Smooth muscle cell (in vitro differentiated cells): ENCODE results near the gene NADSYN1. TPM values are rescaled to one million over a fixed set of nuclear protein-coding genes. Genes with fewer than 3 reads are reported as not detected.

Source experiments
- DNase-seq: peaks from one replicate; lab custom pipeline; 2025; ENCODE audit not compliant: unreplicated experiment; lab: John Stamatoyannopoulos, UW
- H2AFZ ChIP-seq: fragments of 200-600 bp; sonication (generic); 2 replicates; pipeline ENCODE4 v1.6.0; 2016; ENCODE audit warnings: antibody characterized with exemption, low read depth, mild to moderate bottlenecking
- H3F3A ChIP-seq: fragments of 200-600 bp; sonication (generic); 2 replicates; pipeline ENCODE4 v1.6.0; 2017; ENCODE audit warnings: antibody characterized with exemption, low read depth
- H3K27ac ChIP-seq: fragments of 200-600 bp; sonication (generic); 2 replicates; pipeline ENCODE4 v1.5.1; 2016; ENCODE audit warnings: low read depth, mild to moderate bottlenecking
- H3K27me3 ChIP-seq: fragments of 200-600 bp; sonication (generic); 2 replicates; pipeline ENCODE4 v1.6.1; 2016; ENCODE audit warnings: low read depth, mild to moderate bottlenecking
- H3K36me3 ChIP-seq: fragments of 200-600 bp; sonication (generic); 2 replicates; pipeline ENCODE4 v1.5.1; 2016; ENCODE audit warnings: low read depth
- H3K4me1 ChIP-seq: fragments of 200-600 bp; sonication (generic); 2 replicates; pipeline ENCODE4 v1.5.1; 2016; ENCODE audit warnings: low read depth
- H3K4me2 ChIP-seq: fragments of 200-600 bp; sonication (generic); 2 replicates; pipeline ENCODE4 v1.6.0; 2016; ENCODE audit warnings: mild to moderate bottlenecking
- H3K4me3 ChIP-seq: fragments of 200-600 bp; sonication (generic); 2 replicates; pipeline ENCODE4 v1.5.1; 2016; ENCODE audit warnings: mild to moderate bottlenecking
- H3K79me2 ChIP-seq: fragments of 200-600 bp; sonication (generic); 2 replicates; pipeline ENCODE4 v1.6.0; 2016; ENCODE audit warnings: low read depth, mild to moderate bottlenecking
- H3K9ac ChIP-seq: fragments of 200-600 bp; sonication (generic); 2 replicates; pipeline ENCODE4 v1.6.0; 2016; ENCODE audit warnings: low read depth
- H3K9me3 ChIP-seq: fragments of 200-600 bp; sonication (generic); replicated peaks from 2 replicates; pipeline ENCODE4 v1.5.1; 2016; ENCODE audit warnings: low read depth
- H4K20me1 ChIP-seq: fragments of 200-600 bp; sonication (generic); 2 replicates; pipeline ENCODE4 v1.6.0; 2016; ENCODE audit warnings: low read depth
- WGBS: methylation state at CpG from one replicate; pipeline ENCODE4 v1.1.7; 2016; ENCODE audit warnings: low lambda C conversion rate; 5-methylcytosine and 5-hydroxymethylcytosine counted together
- polyA plus RNA-seq: library from polyadenylated mRNA; unstranded; fragments of >200 nt; fragmentation: Nextera tagmentation; extraction: Ambion mirVana; gene quantifications from 2 replicates; pipeline ENCODE4 v1.2.1, GENCODE V29; 2016
- total RNA-seq: library from RNA; depleted of rRNA; stranded (reverse); fragments of >200 nt; gene quantifications from 2 replicates; pipeline ENCODE4 v1.2.3, GENCODE V29; 2014
- TF ChIP-seq, protein P1 (sequence below): fragments of 200-600 bp; sonication (generic); IDR thresholded peaks from 2 replicates; pipeline ENCODE4 v1.5.1; 2017; ENCODE audit warnings: borderline replicate concordance, mild to moderate bottlenecking, antibody characterized with exemption; ENCODE audit not compliant: insufficient read depth, poor library complexity, severe bottlenecking

NADSYN1 gene
- total and polyA plus RNA-seq, 2 experiments from 2014 or later: 30.2 to 33.8 TPM

DNA sequence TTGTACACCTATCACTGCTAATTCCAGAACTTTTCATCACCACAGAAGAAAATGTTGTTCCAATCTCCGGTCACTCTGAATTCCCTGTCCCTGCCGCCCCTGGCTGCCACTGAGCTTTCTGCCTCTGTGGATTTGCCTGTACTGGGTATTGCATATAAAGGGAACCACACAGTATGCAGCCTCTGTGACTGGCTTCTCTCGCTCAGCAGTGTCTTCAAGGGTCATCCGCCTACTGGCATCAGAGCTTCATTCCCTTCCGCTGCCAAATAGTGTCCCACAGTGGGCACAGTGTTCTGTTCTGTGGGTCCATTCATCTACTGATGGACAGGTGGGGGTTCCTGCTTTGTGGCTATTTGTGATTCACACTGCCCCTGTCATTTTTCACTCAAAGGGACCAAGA lies 10.1 kb upstream of the NADSYN1 start:
- Histone ChIP-seq H3K79me2 (no peaks in the 10 kb centered on the region), H3K4me2 (no peak overlapping the region), H3K4me1 (no peaks in the 10 kb centered on the region), H3K27me3 (no peaks in the 10 kb centered on the region), H3K9me3 (no peaks in the 10 kb centered on the region), H3K4me3 (no peak overlapping the region), H3K27ac (no peak overlapping the region), H3K36me3 (peaks cover 4% of the 10 kb centered on the region), H3F3A (no peaks in the 10 kb centered on the region), H3K9ac (no peak overlapping the region), H2AFZ (no peak overlapping the region), H4K20me1 (no peaks in the 10 kb centered on the region)
- WGBS: 96% methylated on average over 5 of the region's 5 CpGs
- DNase-seq: no peak
- TF ChIP-seq, protein P1, sequence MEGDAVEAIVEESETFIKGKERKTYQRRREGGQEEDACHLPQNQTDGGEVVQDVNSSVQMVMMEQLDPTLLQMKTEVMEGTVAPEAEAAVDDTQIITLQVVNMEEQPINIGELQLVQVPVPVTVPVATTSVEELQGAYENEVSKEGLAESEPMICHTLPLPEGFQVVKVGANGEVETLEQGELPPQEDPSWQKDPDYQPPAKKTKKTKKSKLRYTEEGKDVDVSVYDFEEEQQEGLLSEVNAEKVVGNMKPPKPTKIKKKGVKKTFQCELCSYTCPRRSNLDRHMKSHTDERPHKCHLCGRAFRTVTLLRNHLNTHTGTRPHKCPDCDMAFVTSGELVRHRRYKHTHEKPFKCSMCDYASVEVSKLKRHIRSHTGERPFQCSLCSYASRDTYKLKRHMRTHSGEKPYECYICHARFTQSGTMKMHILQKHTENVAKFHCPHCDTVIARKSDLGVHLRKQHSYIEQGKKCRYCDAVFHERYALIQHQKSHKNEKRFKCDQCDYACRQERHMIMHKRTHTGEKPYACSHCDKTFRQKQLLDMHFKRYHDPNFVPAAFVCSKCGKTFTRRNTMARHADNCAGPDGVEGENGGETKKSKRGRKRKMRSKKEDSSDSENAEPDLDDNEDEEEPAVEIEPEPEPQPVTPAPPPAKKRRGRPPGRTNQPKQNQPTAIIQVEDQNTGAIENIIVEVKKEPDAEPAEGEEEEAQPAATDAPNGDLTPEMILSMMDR: no peak

DNA sequence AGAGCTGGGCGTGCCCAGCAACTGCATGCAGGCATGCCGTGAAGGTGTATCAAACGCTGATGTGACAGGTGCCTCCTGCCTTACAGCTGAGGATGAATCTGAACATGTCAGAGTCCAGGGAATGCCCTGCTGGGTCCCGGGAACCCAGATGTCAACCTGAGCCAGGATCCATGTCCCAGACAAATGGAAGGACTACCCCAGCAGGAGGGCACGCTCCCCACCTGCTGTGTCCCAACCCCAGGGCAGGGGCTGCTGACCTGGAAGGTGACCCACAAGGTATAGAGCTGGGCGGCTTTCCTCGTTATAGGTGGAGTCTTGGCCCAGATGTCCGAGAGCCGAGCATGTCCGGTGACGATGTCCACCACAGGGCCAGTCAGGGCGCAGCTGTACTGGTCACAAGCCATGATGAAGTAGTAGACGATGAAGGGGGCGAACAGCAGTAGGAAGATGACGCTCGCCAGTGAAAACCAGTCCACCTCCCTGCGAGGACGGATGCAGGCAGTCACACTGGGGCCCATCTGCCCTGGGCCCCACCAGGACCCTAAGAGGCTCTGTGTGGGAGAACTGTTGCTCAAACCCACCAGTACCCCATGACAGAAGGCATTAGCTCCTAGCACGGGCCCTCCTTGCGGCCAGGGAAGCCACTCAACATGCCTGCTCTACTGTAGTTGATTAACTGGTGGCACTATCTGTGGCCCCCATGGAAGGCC lies 9.1 kb upstream of the NADSYN1 start:
- no peak overlapping the region for H3K4me3 ChIP-seq
- peaks cover 4% of the 10 kb centered on the region for H3K36me3 ChIP-seq
- no peak for DNase-seq
- H3K27me3 ChIP-seq: no peaks in the 10 kb centered on the region
- no peak overlapping the region for H2AFZ ChIP-seq
- no peaks in the 10 kb centered on the region for H3K79me2 ChIP-seq
- no peak overlapping the region for H3K4me2 ChIP-seq
- WGBS: 95% methylated on average over 20 of the region's 20 CpGs
- no peaks in the 10 kb centered on the region for H4K20me1 ChIP-seq
- H3K27ac ChIP-seq: no peak overlapping the region
- H3F3A ChIP-seq: no peaks in the 10 kb centered on the region
- TF ChIP-seq, protein P1: no peak
- H3K9me3 ChIP-seq: no peaks in the 10 kb centered on the region
- no peak overlapping the region for H3K9ac ChIP-seq
- no peaks in the 10 kb centered on the region for H3K4me1 ChIP-seq

- DNase-seq: no peak
- peaks cover 4% of the 10 kb centered on the region for H3K36me3 ChIP-seq
- H3K4me1 ChIP-seq: peaks cover 3% of the 10 kb centered on the region
- no peak overlapping the region for H3K9ac ChIP-seq
- 97% methylated on average over 6 of the region's 6 CpGs for WGBS
- H4K20me1 ChIP-seq: no peaks in the 10 kb centered on the region
- H2AFZ ChIP-seq: no peak overlapping the region
- H3K9me3 ChIP-seq: no peaks in the 10 kb centered on the region
- no peak overlapping the region for H3K4me3 ChIP-seq
- H3K27me3 ChIP-seq: no peaks in the 10 kb centered on the region
- H3K79me2 ChIP-seq: peaks cover 2% of the 10 kb centered on the region
- TF ChIP-seq, protein P1: no peak
- no peak overlapping the region for H3K27ac ChIP-seq
- no peaks in the 10 kb centered on the region for H3F3A ChIP-seq
- H3K4me2 ChIP-seq: no peak overlapping the region
Measured at GRCh38 chr11:71444811-71445210, 8.2 kb upstream of the NADSYN1 start.

- no peak overlapping the region for H2AFZ ChIP-seq
- H3K79me2 ChIP-seq: peaks cover 4% of the 10 kb centered on the region
- TF ChIP-seq, protein P1: no peak
- H3K27ac ChIP-seq: no peak overlapping the region
- DNase-seq: no peak
- WGBS: 90% methylated on average over 1 of the region's 1 CpG
- H3F3A ChIP-seq: no peaks in the 10 kb centered on the region
- no peak overlapping the region for H3K4me3 ChIP-seq
- peaks cover 7% of the 10 kb centered on the region for H4K20me1 ChIP-seq
- H3K4me2 ChIP-seq: no peak overlapping the region
- peaks cover 4% of the 10 kb centered on the region for H3K36me3 ChIP-seq
- H3K9me3 ChIP-seq: no peaks in the 10 kb centered on the region
- peaks cover 3% of the 10 kb centered on the region for H3K4me1 ChIP-seq
- no peak overlapping the region for H3K9ac ChIP-seq
- no peaks in the 10 kb centered on the region for H3K27me3 ChIP-seq
Measured at GRCh38 chr11:71446150-71446549, 6.9 kb upstream of the NADSYN1 start.
